Ascending aorta (tissue), 2 donors: Measurements from ENCODE around the gene IL1R2. TPM values are rescaled to one million over a fixed set of nuclear protein-coding genes. Genes with fewer than 3 reads are reported as not detected.
A peak's percentile ranks its signal among the peaks of the same experiment; 100 is the strongest.

Experiments
- DNase-seq, 2 donors: peaks; one replicate each; pipeline ENCODE4 v3.0.0-alpha.2; 2019; ENCODE audit warnings: low spot score in 2 of 2
- H3K27ac ChIP-seq, 2 donors: fragments of 200-600 bp; sonication (generic); one replicate each; pipeline ENCODE4 v1.5.1; 2016 to 2017; ENCODE audit warnings: mild to moderate bottlenecking in 1 of 2
- H3K27me3 ChIP-seq: fragments of 200-600 bp; sonication (generic); one replicate; pipeline ENCODE4 v1.5.1; 2017
- H3K36me3 ChIP-seq, 2 donors: fragments of 200-600 bp; sonication (generic); one replicate each; pipeline ENCODE4 v1.5.1; 2016
- H3K4me1 ChIP-seq, 2 donors: fragments of 200-600 bp; sonication (generic); one replicate each; pipeline ENCODE4 v1.5.1; 2016 to 2017; ENCODE audit warnings: mild to moderate bottlenecking in 1 of 2
- H3K4me3 ChIP-seq, 2 donors: fragments of 200-600 bp; sonication (generic); one replicate each; pipeline ENCODE4 v1.5.1; 2016 to 2017; ENCODE audit warnings: mild to moderate bottlenecking in 1 of 2
- H3K9me3 ChIP-seq, 2 donors: fragments of 200-600 bp; sonication (generic); one replicate each; pipeline ENCODE4 v1.5.1; 2016
- intact Hi-C: fragments of 100-400 bp; cut with DNase I; formaldehyde crosslinking; loops from one replicate; pipeline ENCODE4 v1.15.1; 2023
- total RNA-seq: library from RNA; depleted of rRNA; stranded (reverse); fragments of >200 nt; gene quantifications from one replicate; pipeline ENCODE4 v1.1.0, GENCODE V29; 2016
- TF ChIP-seq, protein P1 (sequence below), 3 experiments: fragments of 200-600 bp in 2 of 3; fragments of 450-650 bp in 1 of 3; sonication (generic) in 2 of 3; IDR thresholded peaks; one replicate each; pipeline ENCODE4 v1.5.1; 2016 to 2019; ENCODE audit warnings: antibody characterized with exemption in 3 of 3, mild to moderate bottlenecking in 1 of 3, moderate library complexity in 1 of 3

The IL1R2 gene
- total RNA-seq, 1 donor from 2014 or later, result 25.4 TPM

DNA sequence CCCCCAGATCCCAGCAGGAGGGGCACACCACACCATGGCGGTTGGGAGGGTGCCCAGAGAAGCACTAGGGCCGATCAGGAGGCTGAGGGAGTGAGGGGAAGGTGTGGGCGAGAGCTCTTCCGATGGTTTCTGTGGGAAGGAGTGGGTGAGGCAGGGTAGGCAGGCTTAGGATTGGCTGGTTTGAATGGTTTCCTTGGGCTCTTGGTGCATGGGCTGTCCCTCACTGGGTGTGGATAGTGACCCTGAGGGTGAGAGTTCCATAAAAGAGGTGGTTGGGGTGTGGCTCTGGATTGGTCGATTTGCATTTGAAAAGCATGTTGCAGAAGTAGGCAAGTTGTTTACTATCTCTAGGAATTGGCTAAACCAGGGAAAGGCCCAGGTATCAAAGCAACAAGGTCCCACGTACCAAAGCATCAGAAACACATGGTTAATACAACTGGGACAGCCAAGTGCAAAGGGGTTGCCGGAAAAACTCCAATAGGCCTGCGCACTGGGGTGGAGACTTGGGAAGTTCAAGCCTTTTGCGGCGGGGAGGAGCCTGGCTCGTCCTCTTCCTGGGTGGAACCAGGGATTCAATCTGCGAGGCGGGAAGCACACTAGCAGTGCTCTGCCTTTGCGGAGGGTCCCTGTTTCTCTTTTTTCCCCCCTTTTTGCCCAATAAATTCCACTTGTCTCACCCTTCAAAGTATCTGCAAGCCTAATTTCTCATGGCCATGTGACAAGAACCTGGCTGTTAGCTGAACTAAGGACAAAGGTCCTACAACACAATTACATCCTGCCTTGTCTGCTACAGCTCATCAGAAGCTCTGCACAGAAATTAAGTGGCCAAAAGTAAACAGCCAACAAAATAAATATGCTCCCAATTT is 43.2 kb downstream of the IL1R2 start:
- Histone ChIP-seq H3K27ac (peak overlapping the region in 1 of 2 donors; percentile 7), H3K27me3 (no peaks in the 10 kb centered on the region), H3K36me3 (no peaks in the 10 kb centered on the region), H3K9me3 (no peaks in the 10 kb centered on the region), H3K4me3 (no peak overlapping the region), H3K4me1 (peaks cover 0 to 29% of the 10 kb centered on the region in 2 donors)
- intact Hi-C loops, result no loop called here
- TF ChIP-seq, protein P1, sequence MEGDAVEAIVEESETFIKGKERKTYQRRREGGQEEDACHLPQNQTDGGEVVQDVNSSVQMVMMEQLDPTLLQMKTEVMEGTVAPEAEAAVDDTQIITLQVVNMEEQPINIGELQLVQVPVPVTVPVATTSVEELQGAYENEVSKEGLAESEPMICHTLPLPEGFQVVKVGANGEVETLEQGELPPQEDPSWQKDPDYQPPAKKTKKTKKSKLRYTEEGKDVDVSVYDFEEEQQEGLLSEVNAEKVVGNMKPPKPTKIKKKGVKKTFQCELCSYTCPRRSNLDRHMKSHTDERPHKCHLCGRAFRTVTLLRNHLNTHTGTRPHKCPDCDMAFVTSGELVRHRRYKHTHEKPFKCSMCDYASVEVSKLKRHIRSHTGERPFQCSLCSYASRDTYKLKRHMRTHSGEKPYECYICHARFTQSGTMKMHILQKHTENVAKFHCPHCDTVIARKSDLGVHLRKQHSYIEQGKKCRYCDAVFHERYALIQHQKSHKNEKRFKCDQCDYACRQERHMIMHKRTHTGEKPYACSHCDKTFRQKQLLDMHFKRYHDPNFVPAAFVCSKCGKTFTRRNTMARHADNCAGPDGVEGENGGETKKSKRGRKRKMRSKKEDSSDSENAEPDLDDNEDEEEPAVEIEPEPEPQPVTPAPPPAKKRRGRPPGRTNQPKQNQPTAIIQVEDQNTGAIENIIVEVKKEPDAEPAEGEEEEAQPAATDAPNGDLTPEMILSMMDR (IDR thresholded peaks at IDR 0.05), result no peak
- no peak for DNase-seq

GRCh38 chr2:102037681-102038080 is 45.9 kb downstream of the IL1R2 start:
- Histone ChIP-seq H3K4me1 (peaks cover 0 to 27% of the 10 kb centered on the region in 2 donors), H3K36me3 (no peaks in the 10 kb centered on the region), H3K27ac (peak overlapping the region; percentile 78 to 89), H3K9me3 (no peaks in the 10 kb centered on the region), H3K27me3 (no peaks in the 10 kb centered on the region), H3K4me3 (peak overlapping the region in 1 of 2 donors; percentile 34)
- TF ChIP-seq, protein P1 (IDR thresholded peaks at IDR 0.05), result no peak
- DNase-seq, result peak in 1 of 2 donors; percentile 77
- intact Hi-C loops, result loop anchor here (1.0 kb wide), 1 partner anchor 27 kb away; no protein-coding TSS in a partner anchor

- TF ChIP-seq, protein P1 (IDR thresholded peaks at IDR 0.05), result no peak
- Histone ChIP-seq H3K27me3 (no peaks in the 10 kb centered on the region), H3K36me3 (no peaks in the 10 kb centered on the region), H3K4me3 (no peak overlapping the region), H3K27ac (no peak overlapping the region), H3K9me3 (no peaks in the 10 kb centered on the region), H3K4me1 (peaks cover 0 to 17% of the 10 kb centered on the region in 2 donors)
- DNase-seq, result no peak
- intact Hi-C loops, result no loop called here
These were observed 48.5 kb downstream of the IL1R2 start for GRCh38 chr2:102040229-102040628.

DNA sequence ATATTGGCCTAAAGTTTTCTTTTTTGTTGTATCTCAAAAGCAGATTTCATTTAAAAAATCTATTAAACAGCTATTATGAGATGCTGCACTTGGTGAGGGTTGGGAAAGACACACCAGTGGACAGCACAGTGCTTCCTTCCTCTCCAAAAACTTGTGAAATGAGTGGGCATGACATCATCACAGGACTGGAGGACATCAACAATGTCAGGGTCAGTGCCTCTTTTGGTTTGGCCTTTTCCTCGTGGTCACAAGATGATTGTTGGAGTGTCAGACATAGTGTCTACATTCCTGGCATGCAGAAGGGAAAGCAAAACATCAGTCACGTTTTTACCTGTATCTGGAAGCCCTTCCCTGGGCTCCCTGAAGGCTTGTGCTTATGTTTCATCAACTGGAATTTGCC is 49.6 kb downstream of the IL1R2 start:
- no peaks in the 10 kb centered on the region for H3K36me3 ChIP-seq
- no peaks in the 10 kb centered on the region for H3K27me3 ChIP-seq
- DNase-seq, result peak in 1 of 2 donors; percentile 78
- H3K9me3 ChIP-seq, result no peaks in the 10 kb centered on the region
- H3K4me3 ChIP-seq, result no peak overlapping the region
- intact Hi-C loops, result no loop called here
- peaks cover 0 to 17% of the 10 kb centered on the region in 2 donors for H3K4me1 ChIP-seq
- H3K27ac ChIP-seq, result no peak overlapping the region
- TF ChIP-seq, protein P1 (IDR thresholded peaks at IDR 0.05), result no peak

DNA sequence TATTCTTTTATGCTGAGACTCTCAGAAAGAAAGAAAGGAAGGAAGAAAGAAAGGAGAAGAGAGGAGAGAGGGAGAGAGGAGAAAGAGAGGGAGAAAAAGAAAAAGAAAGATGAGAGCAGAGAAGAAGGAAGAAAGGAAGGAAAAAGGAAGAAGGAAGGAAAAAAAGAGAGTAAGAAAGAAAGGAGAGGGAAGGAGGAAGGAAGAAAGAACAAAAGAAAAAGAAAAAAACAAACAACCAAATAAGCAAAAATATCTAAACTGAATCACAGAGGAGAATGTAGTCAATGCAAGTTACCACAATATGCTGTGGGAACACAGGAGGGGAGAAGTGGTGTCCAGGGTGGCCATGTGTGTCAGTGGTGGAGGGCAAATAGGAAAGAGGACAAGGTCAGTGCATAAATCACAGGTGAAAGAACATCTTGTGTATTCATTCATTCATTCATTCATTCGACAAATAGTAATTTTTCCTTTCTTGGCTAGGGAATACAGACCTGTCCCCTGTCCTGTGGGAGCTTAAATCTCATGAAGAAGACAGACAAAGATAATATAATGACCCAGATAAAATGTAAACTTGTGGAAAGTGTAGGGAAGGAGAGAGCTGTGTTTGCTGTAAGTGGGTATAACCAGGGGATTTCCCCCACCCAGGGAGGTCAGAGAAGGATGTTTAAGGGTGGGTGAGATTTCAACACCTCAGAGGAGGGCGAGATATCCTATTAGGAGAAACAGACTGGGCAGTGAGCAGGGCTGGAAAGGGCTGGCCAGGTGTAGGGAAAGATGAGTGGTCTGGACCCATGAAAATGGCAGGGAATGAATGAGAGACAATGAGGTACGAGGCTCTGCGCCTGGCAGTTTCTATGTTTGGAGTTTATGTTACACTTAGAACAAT is 50.7 kb downstream of the IL1R2 start:
- Histone ChIP-seq H3K27me3 (no peaks in the 10 kb centered on the region), H3K9me3 (no peaks in the 10 kb centered on the region), H3K4me3 (no peak overlapping the region), H3K4me1 (peaks cover 0 to 8% of the 10 kb centered on the region in 2 donors), H3K36me3 (no peaks in the 10 kb centered on the region), H3K27ac (no peak overlapping the region)
- peak in 1 of 2 donors; percentile 42 for DNase-seq
- TF ChIP-seq, protein P1 (IDR thresholded peaks at IDR 0.05), result no peak
- intact Hi-C loops, result no loop called here
